Lower leg skin (tissue), 3 donors: Measurements from ENCODE around the gene MCTP2.

Experiments used
- POLR2A ChIP-seq, 2 donors: fragments of 450-650 bp; IDR thresholded peaks; one replicate each; pipeline ENCODE4 v1.6.1; 2016 to 2017; ENCODE audit warnings: antibody characterized with exemption in 2 of 2, mild to moderate bottlenecking in 1 of 2, moderate library complexity in 1 of 2
- TF ChIP-seq, protein P1 (sequence below), 3 donors: fragments of 450-650 bp; IDR thresholded peaks; one replicate each; pipeline ENCODE4 v1.5.1; 2016; ENCODE audit warnings: antibody characterized with exemption in 3 of 3, mild to moderate bottlenecking in 3 of 3, moderate library complexity in 2 of 3

DNA sequence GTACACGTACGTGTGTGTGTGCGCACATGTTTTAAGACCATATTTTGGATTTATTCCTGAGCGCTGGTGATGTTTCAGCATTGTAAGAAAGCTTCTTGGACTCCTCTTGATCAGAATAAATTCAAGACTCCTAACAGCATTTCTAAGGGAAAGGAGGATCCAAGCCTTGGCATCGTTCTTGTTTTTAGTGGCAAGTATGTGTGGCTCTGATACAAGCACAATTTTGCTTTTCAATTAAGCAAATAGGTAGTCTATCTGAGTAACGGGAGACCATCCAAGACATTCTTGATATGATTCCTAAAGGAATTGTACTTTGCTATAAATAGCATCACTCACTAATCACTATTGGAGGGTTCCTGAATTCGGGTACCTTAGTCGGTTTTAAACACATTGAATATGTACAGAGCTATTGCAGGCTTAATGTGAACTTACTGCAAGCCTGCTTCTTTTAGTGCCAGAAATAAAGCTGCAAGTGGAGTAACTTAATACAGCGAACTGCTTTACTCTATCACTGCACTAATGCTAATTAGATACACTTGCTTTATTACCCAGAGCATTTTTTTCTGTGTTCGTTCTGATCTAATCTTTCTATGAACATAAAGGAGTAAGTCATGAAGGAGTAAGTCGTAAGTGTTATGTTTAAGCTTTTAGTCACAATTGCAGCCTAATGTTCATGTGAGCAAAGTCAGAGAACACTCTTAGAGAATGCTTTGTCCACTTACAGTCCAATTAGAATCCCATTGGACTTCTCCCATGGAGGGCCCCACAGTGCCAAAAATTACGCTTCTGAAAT, 186.3 kb downstream of the MCTP2 start:
- TF ChIP-seq, protein P1, sequence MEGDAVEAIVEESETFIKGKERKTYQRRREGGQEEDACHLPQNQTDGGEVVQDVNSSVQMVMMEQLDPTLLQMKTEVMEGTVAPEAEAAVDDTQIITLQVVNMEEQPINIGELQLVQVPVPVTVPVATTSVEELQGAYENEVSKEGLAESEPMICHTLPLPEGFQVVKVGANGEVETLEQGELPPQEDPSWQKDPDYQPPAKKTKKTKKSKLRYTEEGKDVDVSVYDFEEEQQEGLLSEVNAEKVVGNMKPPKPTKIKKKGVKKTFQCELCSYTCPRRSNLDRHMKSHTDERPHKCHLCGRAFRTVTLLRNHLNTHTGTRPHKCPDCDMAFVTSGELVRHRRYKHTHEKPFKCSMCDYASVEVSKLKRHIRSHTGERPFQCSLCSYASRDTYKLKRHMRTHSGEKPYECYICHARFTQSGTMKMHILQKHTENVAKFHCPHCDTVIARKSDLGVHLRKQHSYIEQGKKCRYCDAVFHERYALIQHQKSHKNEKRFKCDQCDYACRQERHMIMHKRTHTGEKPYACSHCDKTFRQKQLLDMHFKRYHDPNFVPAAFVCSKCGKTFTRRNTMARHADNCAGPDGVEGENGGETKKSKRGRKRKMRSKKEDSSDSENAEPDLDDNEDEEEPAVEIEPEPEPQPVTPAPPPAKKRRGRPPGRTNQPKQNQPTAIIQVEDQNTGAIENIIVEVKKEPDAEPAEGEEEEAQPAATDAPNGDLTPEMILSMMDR (IDR thresholded peaks at IDR 0.05), result no peak
- no peak for TF ChIP-seq POLR2A (IDR thresholded peaks at IDR 0.05)
